Adrenal gland (tissue), 12 donors: ENCODE measurements around the gene EHBP1. TPM values are rescaled to one million over a fixed set of nuclear protein-coding genes. Genes with fewer than 3 reads are reported as not detected.

Experiments
- DNase-seq, 7 donors: peaks; one replicate each; pipeline ENCODE4 v3.0.0-alpha.2; 2019 to 2020
- H3K27ac ChIP-seq, 5 donors: fragments of 200-600 bp; sonication (generic) in 4 of 5; 1 replicate in 3 of 5; 2 replicates in 2 of 5; pipeline versions ENCODE4 v1.5.1 to v1.8.0; 2016 to 2020; ENCODE audit warnings: mild to moderate bottlenecking in 1 of 5
- H3K27me3 ChIP-seq: fragments of 200-600 bp; 2 replicates; pipeline ENCODE4 v1.8.0; 2021
- H3K36me3 ChIP-seq, 2 donors: fragments of 200-600 bp; replicated peaks in 1 of 2; 1 replicate in 1 of 2; 2 replicates in 1 of 2; pipeline versions ENCODE4 v1.5.1 to v1.8.0; 2018 to 2022
- H3K4me1 ChIP-seq, 2 donors: fragments of 200-600 bp; replicated peaks in 1 of 2; 1 replicate in 1 of 2; 2 replicates in 1 of 2; pipeline versions ENCODE4 v1.5.1 to v1.8.0; 2018 to 2021
- H3K4me3 ChIP-seq, 4 donors: fragments of 200-600 bp; sonication (generic) in 3 of 4; one replicate each; pipeline ENCODE4 v1.5.1; 2016 to 2018
- H3K9me3 ChIP-seq, 3 donors: fragments of 200-600 bp; sonication (generic) in 1 of 3; replicated peaks in 1 of 3; 1 replicate in 2 of 3; 2 replicates in 1 of 3; pipeline versions ENCODE4 v1.5.1 to v1.8.0; 2016 to 2021
- CTCF ChIP-seq, 6 experiments: fragments of 450-650 bp in 4 of 6; fragments of 200-600 bp in 2 of 6; sonication (generic) in 1 of 6; IDR thresholded peaks; 1 replicate in 5 of 6; 2 replicates in 1 of 6; pipeline versions ENCODE4 v1.5.1 to v1.8.0; 2016 to 2021; ENCODE audit warnings: antibody characterized with exemption in 6 of 6, mild to moderate bottlenecking in 2 of 6, moderate library complexity in 1 of 6
- POLR2A ChIP-seq, 2 donors: fragments of 450-650 bp; IDR thresholded peaks; one replicate each; pipeline ENCODE4 v1.6.1; 2017; ENCODE audit warnings: antibody characterized with exemption in 2 of 2, mild to moderate bottlenecking in 2 of 2, moderate library complexity in 1 of 2
- WGBS, 4 donors: extraction: QIAGEN DNeasy Blood & Tissue Kit in 2 of 4; methylation state at CpG; one replicate each; pipeline versions ENCODE4 v1.1.5 to v1.1.7; 2013 to 2017; 5-methylcytosine and 5-hydroxymethylcytosine counted together
- intact Hi-C, 2 donors: fragments of 100-400 bp; cut with DNase I; formaldehyde crosslinking; loops; one replicate each; pipeline versions ENCODE4 v1.14.1 to v1.15.0; 2022 to 2023
- polyA plus RNA-seq, 3 donors: library from polyadenylated mRNA; stranded (reverse); fragments of 200-250 nt in 2 of 3; fragments of 350-450 nt in 1 of 3; fragmentation: Illumina TruSeq in 1 of 3; extraction: RNeasy Lipid Tissue Mini Kit (QIAGEN cat#74804) in 1 of 3; gene quantifications; one replicate each; pipeline ENCODE4 v1.2.3, GENCODE V29; 2013 to 2014
- total RNA-seq, 9 donors: library from RNA; depleted of rRNA in 4 of 9; stranded (reverse); fragments of >200 nt in 4 of 9; fragments of 120-200 nt in 1 of 9; fragmentation: NEBNext Ultra II Directional in 1 of 9; extraction: Animal tissue kit (Norgen Biotek cat#: 25700) in 1 of 9; gene quantifications; one replicate each; pipeline versions ENCODE4 v1.1.0 to v1.2.4, GENCODE V29; 2013 to 2023
- donor health status: healthy with polysubstance abuse.
- donor health status: Bipolar disorder and iron deficiency.
- donor health status: DM: yes; HTN: yes; CAD: no.
- donor health status: DM: no; HTN: no; CAD: no.
- donor health status: DM: no; HTN: no; CAD: no.
- donor health status: DM: yes; HTN: yes; CAD: no.

The EHBP1 gene
- total and polyA plus RNA-seq, 12 donors, result 13.5 to 83.6 (median 46.3) TPM

GRCh38 chr2:62660087-62660486 is 45.4 kb upstream of the EHBP1 start:
- TF ChIP-seq CTCF (IDR thresholded peaks at IDR 0.05) (no peak), POLR2A (IDR thresholded peaks at IDR 0.05) (peak in 1 of 2 donors; percentile 6)
- WGBS, 4 donors, result 31 to 35% (median 33%) methylated on average over 2 of the region's 2 CpGs
- H3K27me3 ChIP-seq, result no peaks in the 10 kb centered on the region
- intact Hi-C loops, result no loop called here
- peak overlapping the region in 2 of 4 donors; percentile 15 to 46 for H3K4me3 ChIP-seq
- H3K27ac ChIP-seq, result peak overlapping the region in 2 of 5 donors; percentile 39 to 46
- H3K9me3 ChIP-seq, result no peaks in the 10 kb centered on the region
- H3K4me1 ChIP-seq, result peaks cover 22 to 49% of the 10 kb centered on the region in 2 donors
- H3K36me3 ChIP-seq, result no peaks in the 10 kb centered on the region
- no peak for DNase-seq

DNA sequence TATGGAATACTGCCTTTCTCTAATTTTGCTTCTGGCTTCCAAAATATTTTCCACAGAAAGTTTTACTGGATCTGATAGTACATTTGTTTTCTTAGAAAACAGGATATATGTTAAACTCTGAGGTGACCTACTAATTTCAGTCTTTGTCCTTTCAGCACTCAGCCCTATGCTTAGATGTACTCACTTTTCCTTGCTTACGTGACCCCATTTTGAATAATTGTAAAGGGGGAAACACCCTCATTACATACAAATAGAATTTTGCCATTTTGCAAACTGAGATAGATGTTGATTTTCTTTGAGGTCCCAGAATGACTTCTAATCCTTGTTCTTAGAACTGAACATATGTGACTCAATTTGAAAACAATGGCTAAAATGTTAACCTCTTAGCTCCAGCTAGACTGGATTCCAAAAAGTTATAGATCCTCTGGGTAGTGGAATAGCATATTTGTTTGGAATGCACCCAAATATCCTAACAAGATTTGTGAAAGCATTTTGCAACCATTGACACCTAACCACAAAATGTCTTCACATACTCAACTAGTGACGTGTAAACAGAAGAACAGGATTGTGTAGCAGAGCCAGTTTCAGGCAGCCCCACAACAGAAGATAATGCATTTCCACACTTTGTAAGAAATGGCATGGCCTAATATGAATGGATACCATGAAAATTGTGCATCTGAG is 44.8 kb upstream of the EHBP1 start:
- Histone ChIP-seq H3K9me3 (no peaks in the 10 kb centered on the region), H3K27ac (peak overlapping the region in 3 of 5 donors; percentile 4 to 46 (median 13)), H3K4me1 (peaks cover 22 to 49% of the 10 kb centered on the region in 2 donors), H3K4me3 (peak overlapping the region in 2 of 4 donors; percentile 15 to 46), H3K36me3 (no peaks in the 10 kb centered on the region), H3K27me3 (no peaks in the 10 kb centered on the region)
- no peak for DNase-seq
- WGBS, 4 donors, result 60 to 75% (median 67%) methylated on average over 2 of the region's 2 CpGs
- TF ChIP-seq CTCF (IDR thresholded peaks at IDR 0.05), result no peak
- TF ChIP-seq POLR2A (IDR thresholded peaks at IDR 0.05), result no peak
- intact Hi-C loops, result no loop called here

GRCh38 chr2:62661263-62661635 is 44.3 kb upstream of the EHBP1 start:
- intact Hi-C loops, result no loop called here
- no peaks in the 10 kb centered on the region for H3K27me3 ChIP-seq
- peak overlapping the region in 3 of 5 donors; percentile 4 to 46 (median 13) for H3K27ac ChIP-seq
- peaks cover 22 to 49% of the 10 kb centered on the region in 2 donors for H3K4me1 ChIP-seq
- WGBS, 4 donors, result 73 to 79% (median 76%) methylated on average over 3 of the region's 3 CpGs
- no peaks in the 10 kb centered on the region for H3K36me3 ChIP-seq
- no peak overlapping the region for H3K4me3 ChIP-seq
- DNase-seq, result no peak
- no peaks in the 10 kb centered on the region for H3K9me3 ChIP-seq
- TF ChIP-seq CTCF (IDR thresholded peaks at IDR 0.05) (no peak), POLR2A (IDR thresholded peaks at IDR 0.05) (no peak)

- no peak for DNase-seq
- Histone ChIP-seq H3K27ac (peak overlapping the region; percentile 61 to 82 (median 66)), H3K9me3 (no peaks in the 10 kb centered on the region), H3K4me3 (peak overlapping the region in 1 of 4 donors; percentile 36), H3K36me3 (no peaks in the 10 kb centered on the region), H3K27me3 (no peaks in the 10 kb centered on the region), H3K4me1 (peaks cover 22 to 49% of the 10 kb centered on the region in 2 donors)
- intact Hi-C loops, result no loop called here
- 58 to 66% (median 64%) methylated on average over 2 of the region's 2 CpGs for WGBS, 4 donors
- TF ChIP-seq POLR2A (IDR thresholded peaks at IDR 0.05), result no peak
- TF ChIP-seq CTCF (IDR thresholded peaks at IDR 0.05), result no peak
Observed at GRCh38 chr2:62662131-62662530, 43.4 kb upstream of the EHBP1 start.
